ENCODE measurements around the gene MED26.

Gene MED26

DNA sequence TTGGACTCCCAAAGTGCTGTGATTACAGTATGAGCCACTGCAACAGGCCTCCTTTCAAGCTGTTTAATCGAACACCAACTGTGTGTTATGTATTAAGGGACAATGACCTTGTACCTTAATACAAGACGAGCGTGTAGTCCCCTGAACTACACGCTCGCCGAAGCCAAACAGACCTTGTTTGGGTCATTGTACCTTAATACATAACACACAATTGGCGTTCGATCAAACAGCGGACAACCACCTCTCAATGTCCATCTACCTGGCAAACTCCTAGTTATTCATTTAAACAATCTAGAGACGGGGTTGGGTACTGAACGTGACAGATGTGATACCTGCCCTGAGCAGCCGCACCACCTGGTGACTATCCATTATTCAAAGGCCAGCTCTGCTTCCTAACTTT lies 87.1 kb downstream of the MED26 start:
- no peak for DNase-seq (ENCODE audit: low read depth in 2 of 2)

DNA sequence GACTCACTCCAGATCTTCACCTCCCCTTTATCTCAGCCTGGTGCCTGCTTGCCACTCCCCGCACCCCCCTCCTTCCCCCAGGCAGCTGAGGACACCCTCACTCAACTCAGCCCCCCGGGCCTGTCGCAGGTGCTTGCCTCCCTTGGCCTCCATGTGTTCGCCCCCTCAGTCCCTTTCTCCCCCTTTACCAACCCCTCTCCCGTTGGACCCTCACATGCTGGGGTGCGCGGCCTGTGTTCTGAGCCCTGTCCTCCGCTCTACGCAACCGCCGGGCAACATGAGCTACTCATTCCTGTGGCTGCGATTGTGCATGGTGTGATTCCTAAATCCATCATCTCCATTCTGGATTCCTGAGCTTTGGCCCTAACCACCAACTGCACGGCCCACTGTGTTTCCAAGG lies 90.9 kb downstream of the MED26 start:
- DNase-seq (ENCODE audit: low read depth in 2 of 2) = no peak

DNA sequence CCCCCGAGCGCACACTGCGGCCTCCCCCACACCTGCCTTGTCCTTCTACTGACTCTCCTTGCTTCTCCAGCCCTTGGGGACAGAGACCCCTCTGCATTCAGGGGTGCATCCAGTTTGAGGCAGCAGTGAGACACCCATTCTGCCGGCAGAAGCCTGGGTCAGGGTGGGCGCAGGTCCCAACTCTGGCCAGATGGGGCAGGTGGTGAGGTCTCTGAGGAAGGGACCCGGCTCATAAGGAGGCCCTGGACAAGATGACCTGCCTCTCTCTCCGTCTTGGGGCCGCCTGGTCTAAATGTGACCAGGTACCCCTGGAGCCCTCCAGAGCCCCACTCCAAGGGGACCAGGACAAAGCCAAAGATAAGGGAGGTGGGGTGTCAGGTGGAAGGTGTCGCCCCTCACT lies 91.9 kb downstream of the MED26 start:
- DNase-seq (ENCODE audit: low read depth in 2 of 2) = no peak

DNA sequence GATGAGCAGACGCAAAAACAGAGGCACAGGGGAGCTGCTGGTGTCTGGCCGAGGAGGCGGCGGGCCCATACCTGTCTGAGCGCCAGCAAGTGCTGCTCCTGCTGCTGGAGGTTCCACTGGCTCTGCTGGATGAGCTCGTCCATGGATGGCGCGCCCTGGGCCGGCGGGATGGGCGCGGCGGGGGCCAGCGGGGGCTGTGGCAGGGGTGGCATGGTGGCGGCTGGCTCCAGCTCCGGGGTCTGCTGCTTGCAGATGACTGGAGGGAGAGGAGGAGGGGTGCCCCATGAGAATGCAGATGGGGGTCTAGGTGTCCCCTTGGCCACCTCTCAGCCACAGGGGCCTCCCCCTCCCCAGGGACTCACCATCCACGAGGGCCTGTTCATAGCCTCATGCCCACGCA lies 92.6 kb downstream of the MED26 start:
- DNase-seq (ENCODE audit: low read depth in 2 of 2) = no peak

DNA sequence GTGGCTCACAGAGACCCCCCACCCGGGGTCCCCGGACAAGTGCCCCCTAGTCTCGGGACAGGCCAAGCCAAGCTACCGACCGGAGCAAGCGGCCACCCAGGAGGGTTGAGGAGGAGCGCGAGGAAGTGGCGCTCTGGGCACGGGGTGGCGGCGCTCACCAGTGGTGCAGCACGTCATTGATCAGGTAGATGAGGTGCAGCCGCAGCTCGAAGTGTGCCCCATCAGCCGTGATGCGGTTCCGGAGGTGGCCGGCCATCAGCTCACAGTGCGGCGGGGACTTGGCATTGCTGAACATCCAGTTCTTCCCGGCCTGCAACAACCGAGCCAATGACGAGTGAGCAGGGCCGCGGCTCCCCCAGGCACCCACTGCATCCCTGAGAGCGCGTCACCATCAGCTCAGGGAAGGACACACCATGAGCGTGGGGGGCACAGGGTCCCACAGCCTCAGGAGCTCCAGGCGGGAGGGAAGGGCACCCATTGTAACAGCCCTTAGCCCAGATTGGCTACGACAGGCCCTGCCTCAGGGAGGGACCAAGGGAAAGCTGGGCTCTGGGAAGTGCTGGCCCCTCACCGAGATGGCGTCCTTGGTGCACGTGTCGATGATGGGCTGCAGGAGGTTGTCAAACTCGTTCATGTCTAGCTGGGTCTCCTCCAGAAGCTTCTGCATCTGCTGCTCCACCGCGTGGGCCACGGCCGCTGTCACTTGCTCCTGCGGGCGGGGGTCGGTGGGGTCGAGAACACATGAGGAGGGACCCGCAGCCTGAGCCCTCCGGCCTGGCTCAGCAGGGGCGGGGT lies 95.4 kb downstream of the MED26 start:
- DNase-seq (ENCODE audit: low read depth in 2 of 2) = no peak

DNA sequence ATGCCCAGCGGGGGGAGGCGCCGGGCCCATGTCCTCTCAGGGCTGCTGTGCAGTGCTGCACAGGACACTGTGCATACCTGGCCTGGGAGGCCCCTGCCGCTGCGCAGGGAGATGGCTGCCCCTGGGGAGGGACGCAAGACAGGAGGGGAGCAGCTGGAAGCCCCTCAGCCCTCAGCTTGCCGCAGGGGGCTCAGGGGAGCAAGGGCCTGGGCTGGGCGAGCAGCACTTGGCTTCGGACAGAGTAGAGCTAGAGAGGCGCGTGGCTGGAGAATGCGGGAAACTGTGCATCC lies 96.7 kb downstream of the MED26 start:
- DNase-seq (ENCODE audit: low read depth in 2 of 2) = no peak

DNA sequence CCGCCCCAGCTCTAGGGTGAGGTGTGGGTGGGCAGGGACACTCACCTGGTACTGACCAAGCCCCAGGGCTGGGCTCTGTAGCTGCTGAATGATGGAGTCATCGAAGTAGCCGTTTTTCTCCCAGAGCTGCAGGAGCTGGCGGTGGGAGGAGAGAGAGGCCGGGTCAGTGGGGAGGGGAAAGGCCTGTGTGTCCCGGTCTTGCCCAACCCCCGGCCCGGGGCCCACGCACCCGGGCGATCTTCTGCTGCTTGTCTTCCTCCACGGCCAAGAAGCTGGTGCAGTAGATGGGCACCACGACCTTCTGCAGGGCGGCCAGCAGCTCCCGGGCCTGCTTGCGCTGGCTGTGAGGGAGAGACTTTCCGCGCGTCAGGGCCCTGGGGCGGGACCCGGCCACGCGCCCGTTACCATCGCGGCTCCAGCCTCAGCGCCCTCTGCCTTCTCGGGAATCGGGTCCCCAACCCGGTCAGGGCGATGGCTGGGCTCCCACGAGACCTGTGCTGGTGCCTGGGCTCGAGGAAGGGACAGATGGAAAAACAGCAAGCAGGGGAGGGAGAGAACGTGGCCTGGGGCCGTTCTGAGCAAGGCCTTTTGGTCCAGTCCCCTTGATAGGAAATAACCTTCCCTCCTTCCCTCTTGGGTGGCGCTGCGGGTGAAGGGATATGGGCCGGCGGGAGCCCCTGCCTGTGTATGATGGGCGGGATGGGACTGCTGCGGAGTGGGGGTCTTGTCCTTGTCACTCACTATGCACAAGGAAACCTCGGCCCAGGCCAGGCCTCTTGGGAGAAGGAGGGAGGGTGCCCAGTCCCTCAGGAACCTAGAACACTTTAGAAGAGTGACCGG lies 97.2 kb downstream of the MED26 start:
- DNase-seq (ENCODE audit: low read depth in 2 of 2) = no peak

DNA sequence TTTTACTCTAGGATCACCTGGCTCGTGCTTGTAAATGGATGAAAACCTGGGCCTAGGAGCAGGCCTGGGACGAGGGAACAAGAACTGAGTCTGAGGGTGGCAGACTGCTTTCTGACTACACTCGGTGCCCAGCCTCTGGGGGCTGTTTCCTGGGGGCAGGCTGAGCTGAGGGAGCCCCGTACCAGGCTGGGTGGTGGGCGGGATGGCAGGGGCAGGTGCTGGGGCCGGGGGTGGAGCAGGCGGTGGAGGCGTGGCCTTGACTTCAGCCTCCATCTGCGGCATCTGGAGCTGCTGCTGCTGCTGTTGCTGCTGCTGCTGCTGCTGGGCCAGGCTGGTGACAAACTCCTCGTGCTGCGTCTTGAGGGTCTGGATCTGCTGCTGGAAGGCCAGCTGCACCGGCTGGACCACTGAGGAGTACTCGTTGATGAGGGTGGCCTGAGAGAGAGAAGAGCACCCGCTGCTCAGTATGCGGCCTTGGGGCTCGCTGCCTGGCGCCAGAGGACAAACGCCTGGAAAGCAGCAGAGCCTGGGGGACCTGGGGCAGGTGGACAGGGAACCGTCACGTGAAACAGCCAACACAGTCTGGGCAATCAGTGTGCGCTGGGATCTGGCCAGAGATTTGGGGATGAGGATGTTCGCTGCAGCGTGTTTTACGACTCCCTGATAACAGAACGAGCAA lies 98.4 kb downstream of the MED26 start:
- DNase-seq (ENCODE audit: low read depth in 2 of 2) = no peak

DNA sequence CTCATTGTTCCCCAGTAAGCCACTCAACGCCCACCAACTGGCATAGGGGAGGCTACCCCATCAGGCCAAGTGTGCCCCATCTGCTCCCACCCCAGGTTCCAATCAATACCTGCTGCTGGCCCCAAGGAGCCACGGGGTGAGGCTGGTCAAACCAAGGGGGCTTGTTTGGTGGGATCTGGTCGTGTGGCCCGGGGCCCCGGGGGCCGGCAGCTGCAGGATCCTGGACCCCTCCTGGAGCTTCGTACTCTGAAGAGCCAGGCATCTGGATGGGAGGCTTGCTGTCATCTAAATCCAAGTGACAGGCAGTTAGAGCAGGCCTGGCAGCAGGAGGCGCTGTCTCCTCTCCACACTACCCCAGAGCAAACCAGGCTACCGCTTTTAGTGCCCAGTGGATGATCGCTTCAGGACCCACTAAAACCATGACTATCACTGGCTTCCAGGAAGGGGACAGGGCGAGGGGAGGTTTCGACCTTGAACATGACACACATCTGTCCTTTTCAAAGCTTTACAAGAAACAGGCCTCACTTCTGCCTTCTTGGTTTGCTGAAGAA lies 100.0 kb downstream of the MED26 start:
- peak; percentile 7 to 16 for DNase-seq (ENCODE audit: low read depth in 2 of 2)

DNA sequence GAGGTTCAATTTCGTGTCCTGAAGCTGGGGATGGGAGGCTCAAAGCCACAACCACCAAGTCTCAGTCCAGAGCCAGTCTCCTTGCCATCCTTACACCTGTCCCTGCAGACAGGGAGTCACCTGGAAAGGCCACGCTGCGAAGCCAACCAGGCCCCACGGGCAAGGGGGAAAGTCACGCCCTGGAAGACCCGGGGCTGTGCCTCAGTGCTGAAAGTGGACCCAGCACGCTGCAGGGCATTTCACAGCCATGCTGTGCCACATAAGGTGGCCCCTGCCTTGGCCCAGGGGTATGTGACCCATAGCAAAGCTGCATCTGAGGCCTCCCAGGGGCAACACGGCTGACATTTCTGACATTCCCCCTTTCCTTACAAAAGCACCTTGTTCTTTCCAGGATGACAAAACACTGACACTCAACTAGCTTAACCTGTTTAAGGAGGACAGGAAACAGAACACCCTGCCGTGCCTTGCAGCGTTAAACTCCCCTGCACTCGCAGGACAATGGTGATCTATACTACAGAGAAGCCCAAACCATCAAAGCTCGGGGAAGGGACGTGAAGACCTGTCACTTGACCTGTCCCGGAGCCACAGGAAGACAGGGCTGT lies 100.6 kb downstream of the MED26 start:
- no peak for DNase-seq (ENCODE audit: low read depth in 2 of 2)

DNA sequence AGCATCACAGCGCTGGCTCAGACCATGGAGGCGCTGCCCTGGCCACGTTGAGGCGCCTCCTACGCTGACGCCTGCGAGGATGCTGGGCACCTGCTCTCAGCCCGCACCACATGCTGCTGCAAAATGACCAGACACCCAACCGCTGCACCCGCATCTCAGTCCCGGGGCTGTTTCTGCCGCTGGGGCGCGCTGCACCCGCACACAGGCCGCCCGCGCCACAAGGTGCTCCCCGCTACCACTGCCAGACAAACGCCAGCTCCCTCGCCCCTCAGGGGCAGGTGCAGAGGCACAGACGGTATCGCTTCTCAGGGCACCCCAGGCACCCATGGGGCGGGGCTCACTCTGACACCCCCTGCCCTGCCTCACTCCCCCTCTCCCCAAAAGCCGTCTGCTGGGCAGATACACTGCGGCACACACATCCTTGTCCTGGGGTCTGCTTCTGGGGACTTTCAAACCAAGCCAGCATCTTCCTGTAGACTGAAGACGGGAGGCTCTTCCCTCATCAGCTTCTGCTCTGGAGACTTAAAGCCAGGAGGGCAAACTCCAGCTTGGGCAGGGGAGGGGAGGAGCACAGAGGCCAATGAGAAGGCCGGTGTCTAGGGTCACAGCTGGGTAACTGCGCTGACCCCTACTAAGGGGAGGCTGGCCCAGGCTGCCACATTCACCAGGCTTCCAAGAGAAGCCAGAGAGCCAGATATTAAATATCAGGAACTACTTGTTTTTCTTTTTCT lies 102.1 kb downstream of the MED26 start:
- no peak for DNase-seq (ENCODE audit: low read depth in 2 of 2)

DNA sequence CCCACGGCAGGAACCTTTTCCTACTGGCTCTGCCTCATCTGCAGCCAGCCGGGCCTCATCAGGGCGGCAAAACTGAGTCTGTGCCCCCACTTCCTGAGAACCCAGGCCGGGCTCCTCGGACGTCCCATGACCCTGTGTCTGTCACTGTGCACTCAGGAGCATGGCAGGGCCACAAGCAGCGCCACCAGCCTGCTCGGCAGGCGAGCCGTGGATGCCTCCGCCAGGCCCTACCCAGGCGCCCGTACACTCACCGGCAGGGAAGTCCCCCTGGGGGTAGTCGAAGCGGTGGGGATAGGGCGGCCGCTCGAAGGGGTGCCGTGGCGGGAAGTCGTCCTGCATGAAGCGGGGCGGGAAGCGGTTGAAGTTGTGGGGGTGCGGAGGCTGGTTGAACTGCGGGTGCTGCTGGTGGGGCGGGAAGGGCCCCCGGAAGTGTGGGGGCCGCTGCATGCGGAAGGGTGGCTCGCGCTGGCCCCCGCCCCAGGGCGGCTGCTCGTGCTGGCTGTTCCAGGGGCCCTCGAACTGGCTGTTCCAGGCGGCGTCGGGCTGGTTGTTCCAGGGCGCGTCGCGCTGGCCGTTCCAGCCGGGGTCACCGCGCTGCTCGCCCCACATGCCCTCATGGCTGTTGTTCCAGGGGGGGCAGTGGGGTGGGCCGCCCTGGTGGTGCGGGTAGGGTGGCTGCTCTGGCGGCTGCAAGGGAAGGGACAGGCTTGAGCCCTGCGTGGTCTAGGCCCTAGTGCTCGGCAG lies 102.8 kb downstream of the MED26 start:
- no peak for DNase-seq (ENCODE audit: low read depth in 2 of 2)
